Spleen (tissue), 11 donors: ENCODE results near the gene PTPRM. TPM values are rescaled to one million over a fixed set of nuclear protein-coding genes. Genes with fewer than 3 reads are reported as not detected.

Source experiments
- DNase-seq: peaks from one replicate; pipeline ENCODE4 v3.0.0-alpha.2; 2020
- H3K27ac ChIP-seq, 8 donors: fragments of 200-600 bp; sonication (generic) in 7 of 8; 1 replicate in 4 of 8; 2 replicates in 4 of 8; pipeline versions ENCODE4 v1.5.0 to v1.8.0; 2016 to 2021; ENCODE audit warnings: inconsistent platforms in 4 of 8, mild to moderate bottlenecking in 4 of 8, moderate library complexity in 1 of 8
- H3K27me3 ChIP-seq, 7 donors: fragments of 200-600 bp; sonication (generic) in 6 of 7; replicated peaks in 1 of 7; 1 replicate in 4 of 7; 2 replicates in 3 of 7; pipeline versions ENCODE4 v1.5.0 to v1.8.0; 2016 to 2021; ENCODE audit warnings: inconsistent platforms in 3 of 7, mild to moderate bottlenecking in 1 of 7
- H3K36me3 ChIP-seq, 6 donors: fragments of 200-600 bp; sonication (generic) in 5 of 6; 1 replicate in 4 of 6; 2 replicates in 2 of 6; pipeline versions ENCODE4 v1.5.0 to v1.8.0; 2016 to 2021; ENCODE audit warnings: inconsistent platforms in 2 of 6
- H3K4me1 ChIP-seq, 6 donors: fragments of 200-600 bp; sonication (generic) in 5 of 6; 1 replicate in 3 of 6; 2 replicates in 3 of 6; pipeline versions ENCODE4 v1.5.0 to v1.8.0; 2016 to 2021; ENCODE audit warnings: inconsistent platforms in 3 of 6
- H3K4me3 ChIP-seq, 8 donors: fragments of 200-600 bp; sonication (generic) in 7 of 8; 1 replicate in 4 of 8; 2 replicates in 4 of 8; pipeline versions ENCODE4 v1.5.0 to v1.8.0; 2016 to 2021; ENCODE audit warnings: inconsistent platforms in 4 of 8, mild to moderate bottlenecking in 4 of 8, moderate library complexity in 2 of 8
- H3K9me3 ChIP-seq, 8 donors: fragments of 200-600 bp; sonication (generic) in 7 of 8; 1 replicate in 4 of 8; 2 replicates in 4 of 8; pipeline versions ENCODE4 v1.5.0 to v1.8.0; 2016 to 2021; ENCODE audit warnings: inconsistent platforms in 4 of 8
- POLR2A ChIP-seq, 3 donors: fragments of 450-650 bp; IDR thresholded peaks; one replicate each; pipeline ENCODE4 v1.5.1; 2017; ENCODE audit warnings: antibody characterized with exemption in 3 of 3, mild to moderate bottlenecking in 1 of 3
- POLR2AphosphoS5 ChIP-seq, 3 donors: sonication (generic); formaldehyde crosslinking; IDR thresholded peaks; one replicate each; pipeline ENCODE4 v1.5.1; 2017; ENCODE audit warnings: antibody characterized with exemption in 3 of 3
- WGBS, 5 donors: extraction: QIAGEN DNeasy Blood & Tissue Kit in 3 of 5; methylation state at CpG; one replicate each; pipeline versions ENCODE4 v1.1.5 to v1.1.7; 2013 to 2018; 5-methylcytosine and 5-hydroxymethylcytosine counted together
- intact Hi-C: fragments of 100-400 bp; cut with DNase I; formaldehyde crosslinking; loops from one replicate; pipeline ENCODE4 v1.15.0; 2023; ENCODE audit warnings: low total_unique reads
- polyA plus RNA-seq, 3 donors: library from polyadenylated mRNA; stranded (reverse); fragments of 200-250 nt; gene quantifications; one replicate each; pipeline ENCODE4 v1.2.1, GENCODE V29; 2013
- total RNA-seq, 7 donors: library from RNA; depleted of rRNA in 3 of 7; stranded (reverse); fragments of >200 nt in 3 of 7; fragmentation: NEBNext Ultra II Directional in 4 of 7; extraction: Animal tissue kit (Norgen Biotek cat#: 25700) in 4 of 7; gene quantifications; one replicate each; pipeline versions ENCODE4 v1.1.0 to v1.2.1, GENCODE V29; 2016 to 2021
- TF ChIP-seq, protein P1 (sequence below), 11 experiments: fragments of 200-600 bp in 7 of 11; fragments of 450-650 bp in 4 of 11; sonication (generic) in 4 of 11; IDR thresholded peaks in 8 of 11; conservative IDR thresholded peaks in 3 of 11; 1 replicate in 7 of 11; 2 replicates in 4 of 11; pipeline versions ENCODE4 v1.4.0 to v1.8.0; 2016 to 2021; ENCODE audit warnings: antibody characterized with exemption in 11 of 11, inconsistent platforms in 4 of 11, mild to moderate bottlenecking in 1 of 11
- donor health status: healthy with polysubstance abuse.
- donor health status: DM: no; HTN: no; CAD: no; lungs with moderate emphysema.
- donor health status: DM: no; HTN: no; CAD: no.
- donor health status: Bipolar disorder and iron deficiency.
- donor health status: healthy.
- donor health status: DM: no; HTN: no; CAD: no.
- donor health status: DM: yes; HTN: yes; CAD: no.

PTPRM gene
- total and polyA plus RNA-seq, 10 donors, result 23.5 to 97.8 (median 62.8) TPM

DNA sequence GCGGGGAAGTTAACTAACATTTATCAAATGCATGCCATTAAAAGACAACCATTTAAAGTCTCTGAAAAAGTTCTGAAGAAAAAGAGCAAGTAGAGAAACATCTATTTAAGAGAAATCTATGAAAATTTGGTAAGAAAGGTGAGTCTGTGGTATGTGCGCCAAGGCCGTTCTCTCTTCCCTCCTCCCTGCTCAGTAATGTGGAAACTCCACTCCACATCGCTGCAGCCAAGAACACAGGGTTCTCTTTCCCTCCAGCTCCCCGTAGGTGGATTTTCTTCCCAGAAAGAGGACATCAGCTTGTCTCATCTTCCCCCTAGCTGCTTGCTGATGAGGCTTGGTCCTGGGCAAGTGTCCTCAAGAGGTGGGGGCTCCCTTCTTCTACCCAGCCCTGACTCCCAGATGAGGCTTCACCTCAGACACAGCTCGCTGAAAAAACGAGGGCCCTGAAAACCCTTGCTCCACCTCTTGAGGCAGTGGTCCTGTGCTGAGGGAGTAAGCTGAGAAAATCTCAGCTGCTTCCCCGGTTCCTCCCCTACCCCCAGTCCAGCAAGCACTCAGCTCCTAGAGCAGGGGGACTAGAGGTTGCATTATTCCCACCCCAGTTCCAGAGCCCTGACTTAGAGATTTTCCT lies 45.8 kb upstream of the PTPRM start:
- peaks cover 0 to 13% (median 6%) of the 10 kb centered on the region in 6 donors for H3K4me1 ChIP-seq
- H3K27ac ChIP-seq, result no peak overlapping the region
- TF ChIP-seq POLR2AphosphoS5 (IDR thresholded peaks at IDR 0.05) (no peak), POLR2A (IDR thresholded peaks at IDR 0.05) (no peak)
- TF ChIP-seq, protein P1, sequence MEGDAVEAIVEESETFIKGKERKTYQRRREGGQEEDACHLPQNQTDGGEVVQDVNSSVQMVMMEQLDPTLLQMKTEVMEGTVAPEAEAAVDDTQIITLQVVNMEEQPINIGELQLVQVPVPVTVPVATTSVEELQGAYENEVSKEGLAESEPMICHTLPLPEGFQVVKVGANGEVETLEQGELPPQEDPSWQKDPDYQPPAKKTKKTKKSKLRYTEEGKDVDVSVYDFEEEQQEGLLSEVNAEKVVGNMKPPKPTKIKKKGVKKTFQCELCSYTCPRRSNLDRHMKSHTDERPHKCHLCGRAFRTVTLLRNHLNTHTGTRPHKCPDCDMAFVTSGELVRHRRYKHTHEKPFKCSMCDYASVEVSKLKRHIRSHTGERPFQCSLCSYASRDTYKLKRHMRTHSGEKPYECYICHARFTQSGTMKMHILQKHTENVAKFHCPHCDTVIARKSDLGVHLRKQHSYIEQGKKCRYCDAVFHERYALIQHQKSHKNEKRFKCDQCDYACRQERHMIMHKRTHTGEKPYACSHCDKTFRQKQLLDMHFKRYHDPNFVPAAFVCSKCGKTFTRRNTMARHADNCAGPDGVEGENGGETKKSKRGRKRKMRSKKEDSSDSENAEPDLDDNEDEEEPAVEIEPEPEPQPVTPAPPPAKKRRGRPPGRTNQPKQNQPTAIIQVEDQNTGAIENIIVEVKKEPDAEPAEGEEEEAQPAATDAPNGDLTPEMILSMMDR (IDR thresholded peaks at IDR 0.05 in 8 of 11, conservative IDR thresholded peaks at IDR 0.05 in 3 of 11), result no peak
- H3K9me3 ChIP-seq, result no peaks in the 10 kb centered on the region
- WGBS, 5 donors, result 84 to 93% (median 87%) methylated on average over 8 of the region's 8 CpGs
- H3K4me3 ChIP-seq, result no peak overlapping the region
- no peaks in the 10 kb centered on the region for H3K27me3 ChIP-seq
- no peaks in the 10 kb centered on the region for H3K36me3 ChIP-seq
- intact Hi-C loops, result no loop called here
- DNase-seq, result no peak

DNA sequence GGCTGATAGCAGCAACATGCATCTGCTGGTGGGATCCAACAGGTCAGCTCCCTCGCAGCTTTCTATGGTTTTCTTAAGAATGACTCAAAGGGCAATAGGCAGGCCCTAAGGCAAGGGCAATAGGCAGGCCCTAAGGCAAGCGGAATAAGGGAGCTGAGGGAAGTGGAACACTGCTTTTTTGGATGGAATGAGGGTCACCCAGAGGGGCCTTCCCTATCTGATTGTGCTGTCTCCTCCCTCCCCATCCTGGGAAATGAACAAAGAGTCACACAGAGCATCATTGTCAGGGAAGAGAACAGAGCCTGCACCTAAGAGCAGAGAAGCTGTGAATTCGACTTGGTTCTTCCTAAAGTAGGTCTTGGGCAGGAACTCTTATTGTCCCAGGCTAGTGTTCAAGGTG lies 43.3 kb upstream of the PTPRM start:
- peak overlapping the region in 5 of 8 donors; percentile 3 to 70 (median 50) for H3K27ac ChIP-seq
- H3K36me3 ChIP-seq, result no peaks in the 10 kb centered on the region
- no peak for DNase-seq
- WGBS, 5 donors, result 71 to 94% (median 88%) methylated on average over 3 of the region's 3 CpGs
- no peak for TF ChIP-seq POLR2A (IDR thresholded peaks at IDR 0.05)
- TF ChIP-seq, protein P1 (IDR thresholded peaks at IDR 0.05 in 8 of 11, conservative IDR thresholded peaks at IDR 0.05 in 3 of 11), result no peak
- no peak for TF ChIP-seq POLR2AphosphoS5 (IDR thresholded peaks at IDR 0.05)
- no peaks in the 10 kb centered on the region for H3K9me3 ChIP-seq
- intact Hi-C loops, result no loop called here
- H3K27me3 ChIP-seq, result no peaks in the 10 kb centered on the region
- H3K4me3 ChIP-seq, result no peak overlapping the region
- peaks cover 0 to 13% (median 6%) of the 10 kb centered on the region in 6 donors for H3K4me1 ChIP-seq

DNA sequence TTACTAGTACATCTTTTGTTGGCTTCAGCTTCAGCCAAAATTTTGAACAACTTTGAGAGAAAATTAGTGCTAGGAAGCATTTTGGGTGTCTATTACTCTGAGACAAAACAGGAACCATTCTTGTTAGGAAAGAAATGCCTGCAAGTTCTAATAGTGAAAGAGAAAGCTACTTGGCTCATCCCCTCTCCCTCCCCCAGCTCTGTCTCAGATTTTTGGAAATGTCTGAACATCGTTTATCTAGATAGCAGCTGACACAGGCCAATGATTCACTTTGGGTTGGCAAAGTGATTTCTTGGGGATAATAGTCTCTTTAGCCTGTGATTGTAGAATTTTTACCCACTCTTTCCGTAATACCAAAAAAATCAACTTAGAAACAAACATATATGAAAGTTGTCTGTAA lies 42.3 kb upstream of the PTPRM start:
- 38 to 44% (median 42%) methylated on average over 2 of the region's 2 CpGs for WGBS, 5 donors
- DNase-seq, result no peak
- Histone ChIP-seq H3K27me3 (no peaks in the 10 kb centered on the region), H3K4me1 (peaks cover 0 to 13% (median 6%) of the 10 kb centered on the region in 6 donors), H3K9me3 (no peaks in the 10 kb centered on the region), H3K36me3 (no peaks in the 10 kb centered on the region), H3K27ac (peak overlapping the region in 7 of 8 donors; percentile 22 to 72 (median 58)), H3K4me3 (no peak overlapping the region)
- intact Hi-C loops, result no loop called here
- TF ChIP-seq, protein P1 (IDR thresholded peaks at IDR 0.05 in 8 of 11, conservative IDR thresholded peaks at IDR 0.05 in 3 of 11), result no peak
- no peak for TF ChIP-seq POLR2A (IDR thresholded peaks at IDR 0.05)
- no peak for TF ChIP-seq POLR2AphosphoS5 (IDR thresholded peaks at IDR 0.05)

DNA sequence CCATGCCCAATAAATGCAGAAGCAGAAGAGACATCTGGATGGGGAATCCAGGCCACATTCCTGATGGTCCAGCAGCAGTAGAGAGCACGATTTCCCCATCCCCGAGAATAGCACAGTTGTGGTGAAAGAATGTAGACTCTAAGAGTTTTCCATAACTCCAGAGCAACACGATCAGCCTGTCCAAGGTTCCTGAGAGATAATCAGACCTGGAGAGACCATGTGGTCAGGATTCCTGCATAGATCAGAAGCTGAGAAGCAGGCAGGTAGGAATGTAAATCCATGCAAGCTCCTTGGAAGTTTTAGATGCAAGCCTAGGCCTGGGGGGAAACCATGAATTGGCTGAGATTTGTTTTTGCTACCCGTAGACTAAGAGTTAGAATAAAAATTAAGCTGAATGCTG lies 34.2 kb upstream of the PTPRM start:
- no peak overlapping the region for H3K4me3 ChIP-seq
- WGBS, 5 donors, result 79 to 97% (median 90%) methylated on average over 4 of the region's 4 CpGs
- H3K27ac ChIP-seq, result no peak overlapping the region
- TF ChIP-seq, protein P1 (IDR thresholded peaks at IDR 0.05 in 8 of 11, conservative IDR thresholded peaks at IDR 0.05 in 3 of 11), result no peak
- TF ChIP-seq POLR2A (IDR thresholded peaks at IDR 0.05) (no peak), POLR2AphosphoS5 (IDR thresholded peaks at IDR 0.05) (no peak)
- no peaks in the 10 kb centered on the region for H3K4me1 ChIP-seq
- no peaks in the 10 kb centered on the region for H3K36me3 ChIP-seq
- intact Hi-C loops, result no loop called here
- no peaks in the 10 kb centered on the region for H3K27me3 ChIP-seq
- H3K9me3 ChIP-seq, result peaks cover 0 to 14% (median 1%) of the 10 kb centered on the region in 8 donors
- DNase-seq, result no peak
